Vagina (tissue), 2 donors: ENCODE measurements around the gene VPS25. TPM values are rescaled to one million over a fixed set of nuclear protein-coding genes. Genes with fewer than 3 reads are reported as not detected.

Source experiments
- DNase-seq, 2 donors: peaks; one replicate each; pipeline ENCODE4 v3.0.0-alpha.2; 2017; ENCODE audit errors: extremely low spot score in 2 of 2
- H3K27ac ChIP-seq: fragments of 200-600 bp; sonication (generic); one replicate; pipeline ENCODE4 v1.5.1; 2019
- H3K27me3 ChIP-seq: fragments of 200-600 bp; sonication (generic); one replicate; pipeline ENCODE4 v1.5.1; 2019
- H3K36me3 ChIP-seq, 2 donors: fragments of 200-600 bp; sonication (generic); one replicate each; pipeline ENCODE4 v1.5.1; 2017 to 2019
- H3K4me1 ChIP-seq: fragments of 200-600 bp; sonication (generic); one replicate; pipeline ENCODE4 v1.5.1; 2019
- H3K4me3 ChIP-seq, 2 donors: fragments of 200-600 bp; sonication (generic); 1 replicate in 1 of 2; 2 replicates in 1 of 2; pipeline ENCODE4 v1.5.1; 2016 to 2019
- H3K9me3 ChIP-seq: fragments of 200-600 bp; sonication (generic); one replicate; pipeline ENCODE4 v1.5.1; 2019
- POLR2A ChIP-seq, 2 donors: fragments of 450-650 bp; IDR thresholded peaks; one replicate each; pipeline ENCODE4 v1.6.1; 2017; ENCODE audit warnings: antibody characterized with exemption in 2 of 2, mild to moderate bottlenecking in 2 of 2, moderate library complexity in 2 of 2
- POLR2AphosphoS5 ChIP-seq, 2 donors: sonication (generic); formaldehyde crosslinking; IDR thresholded peaks; one replicate each; pipeline ENCODE4 v1.9.0; 2017; ENCODE audit warnings: antibody characterized with exemption in 2 of 2, mild to moderate bottlenecking in 2 of 2, low read depth in 1 of 2; ENCODE audit not compliant: insufficient read depth in 1 of 2
- intact Hi-C: fragments of 100-400 bp; cut with DNase I; formaldehyde crosslinking; loops from one replicate; pipeline ENCODE4 v1.15.1; 2023
- total RNA-seq: library from RNA; depleted of rRNA; stranded (reverse); fragments of >200 nt; gene quantifications from one replicate; pipeline ENCODE4 v1.2.3, GENCODE V29; 2016
- TF ChIP-seq, protein P1 (sequence below), 3 experiments: fragments of 450-650 bp in 2 of 3; fragments of 200-600 bp in 1 of 3; sonication (generic) in 1 of 3; IDR thresholded peaks; one replicate each; pipeline ENCODE4 v1.5.1; 2017 to 2019; ENCODE audit warnings: antibody characterized with exemption in 3 of 3, mild to moderate bottlenecking in 2 of 3, moderate library complexity in 2 of 3

VPS25 gene
- total RNA-seq, 1 donor from 2014 or later = 28.2 TPM

DNA sequence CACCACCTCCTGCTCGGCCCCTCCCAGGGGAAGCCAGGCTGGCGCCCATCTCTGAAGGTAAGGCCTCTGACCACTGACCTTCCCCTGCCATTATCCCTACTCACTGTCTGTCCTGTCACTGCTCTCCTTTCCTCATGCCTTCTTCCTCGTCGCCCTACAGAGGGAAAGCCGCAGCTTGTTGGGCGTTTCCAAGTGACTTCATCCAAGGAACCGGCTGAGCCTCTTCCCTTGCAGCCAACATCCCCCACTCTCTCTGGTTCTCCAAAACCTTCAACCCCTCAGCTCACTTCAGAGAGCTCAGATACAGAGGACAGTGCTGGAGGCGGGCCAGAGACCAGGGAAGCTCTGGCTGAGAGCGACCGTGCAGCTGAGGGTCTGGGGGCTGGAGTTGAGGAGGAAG, 22.2 kb downstream of the VPS25 start:
- TF ChIP-seq POLR2AphosphoS5 (IDR thresholded peaks at IDR 0.05; ENCODE audit: insufficient read depth in 1 of 2, low read depth in 1 of 2) (no peak), POLR2A (IDR thresholded peaks at IDR 0.05) (no peak)
- TF ChIP-seq, protein P1, sequence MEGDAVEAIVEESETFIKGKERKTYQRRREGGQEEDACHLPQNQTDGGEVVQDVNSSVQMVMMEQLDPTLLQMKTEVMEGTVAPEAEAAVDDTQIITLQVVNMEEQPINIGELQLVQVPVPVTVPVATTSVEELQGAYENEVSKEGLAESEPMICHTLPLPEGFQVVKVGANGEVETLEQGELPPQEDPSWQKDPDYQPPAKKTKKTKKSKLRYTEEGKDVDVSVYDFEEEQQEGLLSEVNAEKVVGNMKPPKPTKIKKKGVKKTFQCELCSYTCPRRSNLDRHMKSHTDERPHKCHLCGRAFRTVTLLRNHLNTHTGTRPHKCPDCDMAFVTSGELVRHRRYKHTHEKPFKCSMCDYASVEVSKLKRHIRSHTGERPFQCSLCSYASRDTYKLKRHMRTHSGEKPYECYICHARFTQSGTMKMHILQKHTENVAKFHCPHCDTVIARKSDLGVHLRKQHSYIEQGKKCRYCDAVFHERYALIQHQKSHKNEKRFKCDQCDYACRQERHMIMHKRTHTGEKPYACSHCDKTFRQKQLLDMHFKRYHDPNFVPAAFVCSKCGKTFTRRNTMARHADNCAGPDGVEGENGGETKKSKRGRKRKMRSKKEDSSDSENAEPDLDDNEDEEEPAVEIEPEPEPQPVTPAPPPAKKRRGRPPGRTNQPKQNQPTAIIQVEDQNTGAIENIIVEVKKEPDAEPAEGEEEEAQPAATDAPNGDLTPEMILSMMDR (IDR thresholded peaks at IDR 0.05) = no peak
- intact Hi-C loops = no loop called here
- Histone ChIP-seq H3K4me1 (peaks cover 31% of the 10 kb centered on the region), H3K36me3 (peaks cover 0 to 6% of the 10 kb centered on the region in 2 donors), H3K9me3 (no peaks in the 10 kb centered on the region), H3K27ac (no peak overlapping the region), H3K4me3 (no peak overlapping the region), H3K27me3 (no peaks in the 10 kb centered on the region)
- no peak for DNase-seq

DNA sequence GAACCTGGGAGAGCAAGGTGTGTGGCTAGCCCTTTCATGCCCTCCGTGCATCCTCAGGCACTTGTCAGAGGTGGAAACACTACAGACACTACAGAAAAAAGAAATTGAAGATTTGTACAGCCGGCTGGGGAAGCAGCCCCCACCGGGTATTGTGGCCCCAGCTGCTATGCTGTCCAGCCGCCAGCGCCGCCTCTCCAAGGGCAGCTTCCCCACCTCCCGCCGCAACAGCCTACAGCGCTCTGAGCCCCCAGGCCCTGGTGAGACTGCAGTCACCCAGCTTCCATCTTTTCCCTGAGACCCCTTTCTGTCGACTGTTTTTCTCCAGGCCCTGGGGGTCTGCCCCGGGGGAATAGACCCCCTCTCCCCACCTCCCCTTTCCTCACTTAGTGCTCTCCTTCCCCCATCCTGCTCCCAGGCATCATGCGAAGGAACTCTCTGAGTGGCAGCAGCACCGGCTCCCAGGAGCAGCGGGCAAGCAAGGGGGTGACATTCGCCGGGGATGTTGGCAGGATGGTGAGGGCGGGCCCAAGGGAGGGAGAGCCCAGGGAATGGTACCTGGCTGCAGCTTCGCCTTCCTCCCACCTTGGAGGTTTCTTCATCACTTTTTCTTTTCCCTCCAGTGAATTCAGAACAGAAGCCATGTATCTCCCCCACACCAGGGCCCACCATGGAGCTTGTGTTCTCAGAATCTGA, 23.0 kb downstream of the VPS25 start:
- DNase-seq = no peak
- no peak overlapping the region for H3K4me3 ChIP-seq
- no peaks in the 10 kb centered on the region for H3K9me3 ChIP-seq
- H3K27ac ChIP-seq = no peak overlapping the region
- peaks cover 31% of the 10 kb centered on the region for H3K4me1 ChIP-seq
- no peak for TF ChIP-seq POLR2AphosphoS5 (IDR thresholded peaks at IDR 0.05; ENCODE audit: insufficient read depth in 1 of 2, low read depth in 1 of 2)
- TF ChIP-seq POLR2A (IDR thresholded peaks at IDR 0.05) = no peak
- TF ChIP-seq, protein P1 (IDR thresholded peaks at IDR 0.05) = no peak
- H3K36me3 ChIP-seq = peaks cover 0 to 6% of the 10 kb centered on the region in 2 donors
- intact Hi-C loops = no loop called here
- no peaks in the 10 kb centered on the region for H3K27me3 ChIP-seq

DNA sequence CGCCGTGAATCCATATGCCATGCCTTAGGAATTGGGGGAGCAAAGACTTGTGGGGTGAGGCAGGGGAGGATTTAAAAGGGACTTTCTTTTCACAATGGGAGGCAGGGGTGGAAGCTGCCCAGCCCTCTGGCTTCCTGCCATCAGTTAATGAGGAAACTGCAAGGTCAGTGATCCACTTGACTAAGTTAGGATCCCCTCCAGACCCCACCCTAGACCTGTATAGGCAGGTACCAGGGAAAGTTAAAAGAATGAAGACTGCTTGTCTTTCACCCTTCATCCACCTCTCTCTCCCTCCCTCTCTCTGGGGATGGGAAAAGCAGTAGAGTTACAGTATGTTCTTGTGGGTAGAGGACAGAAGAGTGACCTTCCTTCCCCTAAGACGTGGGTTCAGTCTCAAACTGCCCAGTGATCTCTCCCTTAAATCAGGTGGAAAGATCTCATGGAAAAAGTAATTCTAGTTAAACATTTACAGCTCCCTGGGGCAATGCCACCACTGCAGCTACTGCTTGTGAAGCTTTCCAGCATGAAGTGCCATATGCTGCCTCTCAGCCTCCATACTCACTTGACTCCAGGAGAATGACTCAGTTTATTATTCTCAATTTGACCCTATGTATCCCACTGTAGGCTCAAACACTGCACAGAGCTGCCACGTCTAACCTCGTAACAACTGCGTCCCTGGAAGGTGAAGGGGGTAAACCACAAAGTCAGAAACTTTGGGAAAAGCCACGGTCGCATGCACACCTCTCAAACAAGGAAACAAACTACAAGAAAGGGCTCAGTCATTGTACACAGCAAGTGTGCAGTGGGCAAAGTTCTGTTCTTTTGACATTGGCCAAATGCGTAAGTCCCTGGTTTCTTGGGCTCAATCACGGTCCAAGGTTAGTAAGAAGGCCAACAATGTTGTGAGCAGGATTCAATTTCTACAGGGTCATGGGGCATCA, 24.1 kb downstream of the VPS25 start:
- Histone ChIP-seq H3K27me3 (no peaks in the 10 kb centered on the region), H3K4me3 (peak overlapping the region; percentile 74 to 83), H3K4me1 (peaks cover 31% of the 10 kb centered on the region), H3K27ac (peak overlapping the region; percentile 74), H3K9me3 (no peaks in the 10 kb centered on the region), H3K36me3 (peaks cover 0 to 6% of the 10 kb centered on the region in 2 donors)
- intact Hi-C loops = no loop called here
- TF ChIP-seq POLR2A (IDR thresholded peaks at IDR 0.05) = no peak
- TF ChIP-seq, protein P1 (IDR thresholded peaks at IDR 0.05) = no peak
- TF ChIP-seq POLR2AphosphoS5 (IDR thresholded peaks at IDR 0.05; ENCODE audit: insufficient read depth in 1 of 2, low read depth in 1 of 2) = no peak
- DNase-seq = no peak

DNA sequence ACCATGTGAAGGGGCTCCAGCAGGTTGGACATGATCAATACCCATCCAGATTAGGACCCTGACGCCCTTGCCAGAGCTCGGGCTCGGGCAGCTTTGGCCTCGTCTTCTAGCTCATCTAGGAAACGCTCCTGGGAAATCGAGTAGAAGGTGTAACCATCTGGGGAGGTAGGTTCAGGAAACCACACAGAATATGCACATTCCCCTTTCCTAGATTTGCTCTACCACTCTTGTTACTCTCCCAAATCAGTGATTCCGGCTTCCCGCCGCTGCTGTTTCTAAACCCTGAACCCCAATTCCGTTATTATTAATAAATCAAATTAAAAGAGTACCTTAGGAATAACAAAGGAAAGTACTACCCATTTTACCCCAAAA, 24.7 kb downstream of the VPS25 start:
- TF ChIP-seq POLR2A (IDR thresholded peaks at IDR 0.05) (no peak), POLR2AphosphoS5 (IDR thresholded peaks at IDR 0.05; ENCODE audit: insufficient read depth in 1 of 2, low read depth in 1 of 2) (no peak)
- TF ChIP-seq, protein P1 (IDR thresholded peaks at IDR 0.05) = no peak
- DNase-seq = no peak
- H3K4me3 ChIP-seq = peak overlapping the region; percentile 74 to 83
- H3K4me1 ChIP-seq = peaks cover 31% of the 10 kb centered on the region
- peaks cover 0 to 6% of the 10 kb centered on the region in 2 donors for H3K36me3 ChIP-seq
- peak overlapping the region; percentile 74 for H3K27ac ChIP-seq
- no peaks in the 10 kb centered on the region for H3K9me3 ChIP-seq
- H3K27me3 ChIP-seq = no peaks in the 10 kb centered on the region
- intact Hi-C loops = no loop called here
